DMS153 (cell line): ENCODE measurements around the gene NGEF.

ENCODE experiments used
- DNase-seq: peaks from one replicate; lab custom pipeline; 2025; lab: John Stamatoyannopoulos, UW

The NGEF gene

GRCh38 chr2:233042549-233042948 lies 29.5 kb upstream of the NGEF start:
- DNase-seq, result no peak

- DNase-seq, result no peak
Measured at GRCh38 chr2:233041722-233042323, 28.8 kb upstream of the NGEF start.

GRCh38 chr2:233040571-233040970 lies 27.5 kb upstream of the NGEF start:
- no peak for DNase-seq

- no peak for DNase-seq
Measured at GRCh38 chr2:233039846-233040530, 26.9 kb upstream of the NGEF start.

GRCh38 chr2:233039212-233039845 lies 26.3 kb upstream of the NGEF start:
- no peak for DNase-seq

GRCh38 chr2:233037078-233037477 lies 24.0 kb upstream of the NGEF start:
- no peak for DNase-seq

- DNase-seq, result no peak
Measured at GRCh38 chr2:233036162-233036838, 23.2 kb upstream of the NGEF start.

GRCh38 chr2:233035426-233036161 lies 22.5 kb upstream of the NGEF start:
- DNase-seq, result no peak

GRCh38 chr2:233034091-233034882 lies 21.2 kb upstream of the NGEF start:
- no peak for DNase-seq

- no peak for DNase-seq
Measured at GRCh38 chr2:233033672-233034071, 20.6 kb upstream of the NGEF start.

- no peak for DNase-seq
Measured at GRCh38 chr2:233032551-233033320, 19.7 kb upstream of the NGEF start, which contains the start of gene NEU2. Gene NEU2, plus strand, starts transcription at chr2:233032672. Its CDS starts 0 bp downstream, at chr2:233032672.

GRCh38 chr2:233031556-233032500 lies 18.8 kb upstream of the NGEF start:
- no peak for DNase-seq

GRCh38 chr2:233029321-233029720 lies 16.3 kb upstream of the NGEF start:
- no peak for DNase-seq

- no peak for DNase-seq
Measured at GRCh38 chr2:233026198-233026813, 13.2 kb upstream of the NGEF start.

- no peak for DNase-seq
Measured at GRCh38 chr2:233025706-233026105, 12.7 kb upstream of the NGEF start.

GRCh38 chr2:233023761-233024410 lies 10.8 kb upstream of the NGEF start:
- DNase-seq, result no peak

- no peak for DNase-seq
Measured at GRCh38 chr2:233023007-233023760, 10.1 kb upstream of the NGEF start.

GRCh38 chr2:233022561-233022960 lies 9.5 kb upstream of the NGEF start:
- DNase-seq, result no peak
